Measurements from ENCODE around the gene MTERF2.

- TF ChIP-seq, protein P1, sequence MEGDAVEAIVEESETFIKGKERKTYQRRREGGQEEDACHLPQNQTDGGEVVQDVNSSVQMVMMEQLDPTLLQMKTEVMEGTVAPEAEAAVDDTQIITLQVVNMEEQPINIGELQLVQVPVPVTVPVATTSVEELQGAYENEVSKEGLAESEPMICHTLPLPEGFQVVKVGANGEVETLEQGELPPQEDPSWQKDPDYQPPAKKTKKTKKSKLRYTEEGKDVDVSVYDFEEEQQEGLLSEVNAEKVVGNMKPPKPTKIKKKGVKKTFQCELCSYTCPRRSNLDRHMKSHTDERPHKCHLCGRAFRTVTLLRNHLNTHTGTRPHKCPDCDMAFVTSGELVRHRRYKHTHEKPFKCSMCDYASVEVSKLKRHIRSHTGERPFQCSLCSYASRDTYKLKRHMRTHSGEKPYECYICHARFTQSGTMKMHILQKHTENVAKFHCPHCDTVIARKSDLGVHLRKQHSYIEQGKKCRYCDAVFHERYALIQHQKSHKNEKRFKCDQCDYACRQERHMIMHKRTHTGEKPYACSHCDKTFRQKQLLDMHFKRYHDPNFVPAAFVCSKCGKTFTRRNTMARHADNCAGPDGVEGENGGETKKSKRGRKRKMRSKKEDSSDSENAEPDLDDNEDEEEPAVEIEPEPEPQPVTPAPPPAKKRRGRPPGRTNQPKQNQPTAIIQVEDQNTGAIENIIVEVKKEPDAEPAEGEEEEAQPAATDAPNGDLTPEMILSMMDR (IDR thresholded peaks at IDR 0.05): no peak
- no peak for TF ChIP-seq POLR2A (IDR thresholded peaks at IDR 0.05)
These were observed 44.2 kb downstream of the MTERF2 start for GRCh38 chr12:106942775-106943174.
